ENCODE results near the gene HECTD4. TPM values are rescaled to one million over a fixed set of nuclear protein-coding genes. Genes with fewer than 3 reads are reported as not detected.

HECTD4 gene
- total and polyA plus RNA-seq, 2 donors (not counting 1 experiment from before 2014, with no cell fraction given) = 46.4 to 92.2 TPM

DNA sequence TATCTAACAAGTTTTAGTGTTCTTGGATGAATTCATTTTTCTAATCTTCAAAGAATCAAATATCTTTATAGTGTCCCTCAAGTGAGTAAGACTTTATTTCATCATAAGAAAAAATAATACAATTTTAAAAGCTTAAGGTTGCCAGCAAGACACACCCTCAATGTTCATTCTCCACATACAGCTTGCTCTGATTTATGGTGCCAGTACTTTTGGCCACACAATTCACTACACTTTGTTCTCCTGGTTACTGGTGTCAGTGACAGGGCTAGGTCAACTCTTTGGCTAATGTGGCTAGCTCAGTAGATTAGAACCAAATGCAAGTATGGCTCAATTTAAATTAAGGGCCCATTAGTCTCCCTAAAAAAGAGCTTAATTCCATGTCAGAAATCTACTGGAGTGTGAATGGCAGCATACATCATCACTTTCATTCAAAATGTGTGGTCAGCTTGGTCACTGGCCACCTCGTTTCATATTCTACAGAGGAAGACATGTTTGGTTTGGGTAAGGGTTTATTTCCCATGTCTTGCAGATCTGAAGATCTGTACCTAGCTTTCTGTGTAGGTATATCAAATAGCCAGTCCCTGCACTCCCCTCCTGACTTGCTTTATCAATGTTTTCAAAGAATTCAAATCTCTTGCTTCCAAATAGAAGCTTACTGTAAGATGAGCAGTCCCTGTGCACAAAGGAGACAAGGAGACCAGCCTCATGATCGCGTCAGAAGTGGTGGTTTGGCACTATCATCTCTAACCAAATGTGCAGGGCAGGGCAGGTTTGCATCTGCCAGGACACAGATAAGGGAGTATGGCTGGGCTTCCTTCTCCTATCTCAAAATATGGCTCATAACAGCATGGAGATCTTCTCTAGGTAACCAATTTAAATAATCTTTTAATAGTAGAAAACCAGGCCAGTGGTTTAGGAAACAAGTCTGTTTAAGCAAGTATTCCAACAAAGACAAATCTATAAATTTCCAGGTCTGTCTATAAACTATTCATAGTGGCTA is 31.3 kb downstream of the HECTD4 start:
- Histone ChIP-seq H2AFZ (ENCODE audit: insufficient read depth, low read depth, low read length, poor library complexity, severe bottlenecking) (no peak overlapping the region), H3K79me2 (ENCODE audit: control insufficient read depth, insufficient read depth, low read length) (peaks cover 97% of the 10 kb centered on the region), H3K4me1 (ENCODE audit: control insufficient read depth in 2 of 2, insufficient read depth in 2 of 2, low read length in 2 of 2) (peaks cover 66 to 71% of the 10 kb centered on the region in 2 donors), H3K4me2 (replicated peaks; ENCODE audit: low read depth, low read length, poor library complexity, severe bottlenecking) (peak overlapping the region; percentile 43), H4K20me1 (ENCODE audit: control insufficient read depth, insufficient read depth, low read length, poor library complexity, severe bottlenecking) (peaks cover 14% of the 10 kb centered on the region), H3K27ac (ENCODE audit: low read length in 2 of 2) (peak overlapping the region; percentile 8 to 42), H3K4me3 (ENCODE audit: control extremely low read depth in 1 of 5, extremely low read depth in 1 of 5, insufficient read depth in 1 of 5, low read depth in 2 of 5, low read length in 4 of 5) (no peak overlapping the region), H3K9ac (ENCODE audit: low read length) (peak overlapping the region; percentile 18), H3K36me3 (replicated peaks in 1 of 2; ENCODE audit: control extremely low read depth in 1 of 2, control insufficient read depth in 1 of 2, extremely low read depth in 1 of 2, insufficient read depth in 2 of 2, low read length in 1 of 2) (no peaks in the 10 kb centered on the region), H3K9me3 (ENCODE audit: control extremely low read depth in 1 of 3, control insufficient read depth in 2 of 3, insufficient read depth in 1 of 3, low read length in 2 of 3) (peaks cover 0 to 3% (median 0%) of the 10 kb centered on the region in 3 donors), H3K27me3 (replicated peaks in 1 of 4; ENCODE audit: control extremely low read depth in 1 of 4, control insufficient read depth in 3 of 4, insufficient read depth in 4 of 4, low read length in 3 of 4) (no peaks in the 10 kb centered on the region)
- intact Hi-C loops (cut with micrococcal nuclease) = no loop called here
- Mint-ChIP-seq H3K27ac (peak overlapping the region; percentile 20), H3K4me1 (peaks cover 68% of the 10 kb centered on the region), H3K4me3 (peak overlapping the region; percentile 24), H3K9me3 (ENCODE audit: insufficient read depth) (no peaks in the 10 kb centered on the region), H3K27me3 (no peaks in the 10 kb centered on the region)
- ChIA-PET POLR2A (no interaction called here), CTCF (interaction anchor here (0.8 to 1.8 kb wide), 4 partner anchors 11 to 36 kb away, joined by 3 to 5 read pairs (median 4); no protein-coding TSS in a partner anchor)
- ATAC-seq (ENCODE audit: low read depth) = no peak
- no peak for TF ChIP-seq EZH2 (IDR thresholded peaks at IDR 0.05; ENCODE audit: borderline replicate concordance, insufficient read depth, low read depth, low read length, poor library complexity, severe bottlenecking)
- TF ChIP-seq, protein P1, sequence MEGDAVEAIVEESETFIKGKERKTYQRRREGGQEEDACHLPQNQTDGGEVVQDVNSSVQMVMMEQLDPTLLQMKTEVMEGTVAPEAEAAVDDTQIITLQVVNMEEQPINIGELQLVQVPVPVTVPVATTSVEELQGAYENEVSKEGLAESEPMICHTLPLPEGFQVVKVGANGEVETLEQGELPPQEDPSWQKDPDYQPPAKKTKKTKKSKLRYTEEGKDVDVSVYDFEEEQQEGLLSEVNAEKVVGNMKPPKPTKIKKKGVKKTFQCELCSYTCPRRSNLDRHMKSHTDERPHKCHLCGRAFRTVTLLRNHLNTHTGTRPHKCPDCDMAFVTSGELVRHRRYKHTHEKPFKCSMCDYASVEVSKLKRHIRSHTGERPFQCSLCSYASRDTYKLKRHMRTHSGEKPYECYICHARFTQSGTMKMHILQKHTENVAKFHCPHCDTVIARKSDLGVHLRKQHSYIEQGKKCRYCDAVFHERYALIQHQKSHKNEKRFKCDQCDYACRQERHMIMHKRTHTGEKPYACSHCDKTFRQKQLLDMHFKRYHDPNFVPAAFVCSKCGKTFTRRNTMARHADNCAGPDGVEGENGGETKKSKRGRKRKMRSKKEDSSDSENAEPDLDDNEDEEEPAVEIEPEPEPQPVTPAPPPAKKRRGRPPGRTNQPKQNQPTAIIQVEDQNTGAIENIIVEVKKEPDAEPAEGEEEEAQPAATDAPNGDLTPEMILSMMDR (IDR thresholded peaks at IDR 0.05) = no peak
- no CpG with 5 or more reads among the region's 3 CpGs for whole genome bisulfite sequencing (ENCODE audit: insufficient coverage)
- no peak for DNase-seq

DNA sequence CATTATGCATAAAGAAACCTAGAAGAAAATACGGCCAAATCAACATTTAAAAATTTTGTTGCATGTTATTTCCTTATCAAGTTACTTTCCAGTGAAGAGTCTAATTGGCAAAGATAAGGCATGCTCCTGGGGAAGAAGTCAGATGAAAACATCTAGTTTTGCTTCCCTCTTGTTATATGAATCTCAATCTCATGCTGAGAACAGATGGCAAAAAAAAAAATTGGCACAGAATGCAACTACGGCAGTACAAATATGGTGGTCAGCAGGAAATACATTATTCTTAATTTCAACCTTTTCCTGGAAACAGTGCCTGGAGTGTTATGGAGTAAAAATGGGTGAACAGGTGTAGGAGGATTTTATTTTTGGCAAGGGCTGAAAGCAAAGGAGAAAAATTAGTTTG is 32.8 kb downstream of the HECTD4 start:
- intact Hi-C loops (cut with micrococcal nuclease) = no loop called here
- no peaks in the 10 kb centered on the region for H3K27me3 ChIP-seq (replicated peaks in 1 of 4; ENCODE audit: control extremely low read depth in 1 of 4, control insufficient read depth in 3 of 4, insufficient read depth in 4 of 4, low read length in 3 of 4)
- ATAC-seq (ENCODE audit: low read depth) (no peak), DNase-seq (peak; percentile 23)
- H3K79me2 ChIP-seq (ENCODE audit: control insufficient read depth, insufficient read depth, low read length) = peaks cover 97% of the 10 kb centered on the region
- no peaks in the 10 kb centered on the region for H3K27me3 Mint-ChIP-seq
- TF ChIP-seq EZH2 (IDR thresholded peaks at IDR 0.05; ENCODE audit: borderline replicate concordance, insufficient read depth, low read depth, low read length, poor library complexity, severe bottlenecking) = no peak
- TF ChIP-seq, protein P1 (IDR thresholded peaks at IDR 0.05) = no peak
- peaks cover 0 to 3% (median 0%) of the 10 kb centered on the region in 3 donors for H3K9me3 ChIP-seq (ENCODE audit: control extremely low read depth in 1 of 3, control insufficient read depth in 2 of 3, insufficient read depth in 1 of 3, low read length in 2 of 3)
- peak overlapping the region; percentile 65 for H3K4me3 Mint-ChIP-seq
- H3K27ac Mint-ChIP-seq = peak overlapping the region; percentile 81
- no CpG with 5 or more reads among the region's 2 CpGs for WGBS (ENCODE audit: insufficient coverage)
- no peak overlapping the region for H3K4me3 ChIP-seq (ENCODE audit: control extremely low read depth in 1 of 5, extremely low read depth in 1 of 5, insufficient read depth in 1 of 5, low read depth in 2 of 5, low read length in 4 of 5)
- no peaks in the 10 kb centered on the region for H3K36me3 ChIP-seq (replicated peaks in 1 of 2; ENCODE audit: control extremely low read depth in 1 of 2, control insufficient read depth in 1 of 2, extremely low read depth in 1 of 2, insufficient read depth in 2 of 2, low read length in 1 of 2)
- no peaks in the 10 kb centered on the region for H3K9me3 Mint-ChIP-seq (ENCODE audit: insufficient read depth)
- H4K20me1 ChIP-seq (ENCODE audit: control insufficient read depth, insufficient read depth, low read length, poor library complexity, severe bottlenecking) = peaks cover 24% of the 10 kb centered on the region
- H2AFZ ChIP-seq (ENCODE audit: insufficient read depth, low read depth, low read length, poor library complexity, severe bottlenecking) = peak overlapping the region; percentile 3
- H3K9ac ChIP-seq (ENCODE audit: low read length) = no peak overlapping the region
- H3K4me1 Mint-ChIP-seq = peaks cover 76% of the 10 kb centered on the region
- peak overlapping the region; percentile 37 for H3K4me2 ChIP-seq (replicated peaks; ENCODE audit: low read depth, low read length, poor library complexity, severe bottlenecking)
- ChIA-PET POLR2A (no interaction called here), CTCF (no interaction called here)
- H3K27ac ChIP-seq (ENCODE audit: low read length in 2 of 2) = peak overlapping the region in 1 of 2 donors; percentile 63
- peaks cover 63 to 74% of the 10 kb centered on the region in 2 donors for H3K4me1 ChIP-seq (ENCODE audit: control insufficient read depth in 2 of 2, insufficient read depth in 2 of 2, low read length in 2 of 2)

All from B cell (primary cell).